ENCODE data around the gene FMN2. TPM values are rescaled to one million over a fixed set of nuclear protein-coding genes. Genes with fewer than 3 reads are reported as not detected.

The FMN2 gene
- total RNA-seq, 4 donors from 2014 or later, result 0.54 to 5.1 (median 1.2) TPM

DNA sequence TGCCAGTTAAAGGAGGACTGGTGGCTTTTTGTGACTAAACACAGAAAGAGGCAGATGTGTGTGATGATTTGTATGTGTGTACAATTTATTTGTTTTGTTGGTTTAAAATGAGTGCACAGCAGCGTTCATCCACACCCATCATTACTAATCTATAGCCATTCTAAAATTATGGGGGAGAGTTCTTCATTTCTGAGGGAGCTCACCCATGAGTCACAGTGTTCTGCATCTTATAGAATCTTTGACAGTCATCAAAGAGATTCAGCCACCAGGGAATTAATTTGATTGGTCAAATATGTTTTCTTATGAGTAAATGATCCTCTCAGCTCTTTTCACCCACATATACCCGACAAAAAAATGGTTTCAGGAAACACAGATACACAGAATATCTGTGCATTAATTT, 372.4 kb downstream of the FMN2 start:
- Histone ChIP-seq H3K4me3 (no peak overlapping the region), H3K36me3 (no peaks in the 10 kb centered on the region), H3K9me3 (no peaks in the 10 kb centered on the region), H3K4me1 (no peaks in the 10 kb centered on the region), H3K27me3 (no peaks in the 10 kb centered on the region), H3K27ac (no peak overlapping the region)
- no peak for TF ChIP-seq CTCF (IDR thresholded peaks at IDR 0.05)
- TF ChIP-seq POLR2A (IDR thresholded peaks at IDR 0.05), result no peak
- DNase-seq, result no peak

GRCh38 chr1:240465531-240465940, 373.9 kb downstream of the FMN2 start:
- Histone ChIP-seq H3K27me3 (no peaks in the 10 kb centered on the region), H3K9me3 (no peaks in the 10 kb centered on the region), H3K27ac (no peak overlapping the region), H3K36me3 (no peaks in the 10 kb centered on the region), H3K4me3 (no peak overlapping the region), H3K4me1 (no peaks in the 10 kb centered on the region)
- no peak for DNase-seq
- TF ChIP-seq POLR2A (IDR thresholded peaks at IDR 0.05) (no peak), CTCF (IDR thresholded peaks at IDR 0.05) (no peak)

DNA sequence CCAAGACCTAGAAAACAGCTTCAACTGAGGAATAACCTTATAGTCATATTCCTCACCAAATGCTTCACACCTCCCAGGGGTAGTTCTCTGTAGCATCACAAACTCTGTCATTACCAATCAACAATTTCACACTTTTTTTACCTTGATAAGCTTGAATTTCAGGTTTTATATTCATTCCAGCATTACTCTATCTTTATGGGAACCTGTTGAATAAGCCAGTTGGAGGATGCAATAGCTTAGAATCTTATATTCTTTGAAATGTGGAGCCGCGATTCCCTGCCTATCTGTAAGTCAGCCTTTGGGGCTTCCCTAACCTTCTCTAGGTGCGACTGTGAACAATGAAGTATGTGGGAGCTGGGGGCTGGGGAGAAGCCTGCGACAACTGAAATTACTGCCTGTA, 374.8 kb downstream of the FMN2 start:
- Histone ChIP-seq H3K27ac (no peak overlapping the region), H3K9me3 (no peaks in the 10 kb centered on the region), H3K4me3 (no peak overlapping the region), H3K4me1 (no peaks in the 10 kb centered on the region), H3K27me3 (no peaks in the 10 kb centered on the region), H3K36me3 (no peaks in the 10 kb centered on the region)
- no peak for TF ChIP-seq POLR2A (IDR thresholded peaks at IDR 0.05)
- no peak for TF ChIP-seq CTCF (IDR thresholded peaks at IDR 0.05)
- DNase-seq, result no peak

DNA sequence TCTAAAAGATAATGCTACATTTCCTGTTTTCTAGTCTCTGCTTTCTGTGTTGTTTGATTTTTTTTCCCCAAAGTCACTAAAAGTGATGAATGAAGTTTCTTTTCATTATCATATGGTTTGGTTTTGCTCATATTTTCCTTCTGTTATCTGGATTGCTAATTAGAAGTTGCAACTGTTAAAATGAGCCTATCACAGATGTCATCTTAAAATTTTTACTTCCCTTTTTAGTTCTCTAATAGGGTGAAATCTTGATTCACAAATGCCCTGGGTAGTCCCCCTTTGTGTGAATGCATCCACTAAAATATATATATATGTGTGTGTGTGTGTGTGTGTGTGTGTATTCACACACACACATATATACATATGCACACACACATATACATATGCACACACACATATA, 376.2 kb downstream of the FMN2 start:
- H3K4me1 ChIP-seq, result no peaks in the 10 kb centered on the region
- H3K9me3 ChIP-seq, result no peaks in the 10 kb centered on the region
- H3K36me3 ChIP-seq, result no peaks in the 10 kb centered on the region
- H3K27ac ChIP-seq, result no peak overlapping the region
- TF ChIP-seq POLR2A (IDR thresholded peaks at IDR 0.05) (no peak), CTCF (IDR thresholded peaks at IDR 0.05) (no peak)
- no peaks in the 10 kb centered on the region for H3K27me3 ChIP-seq
- no peak overlapping the region for H3K4me3 ChIP-seq
- DNase-seq, result no peak

GRCh38 chr1:240468656-240469055, 377.0 kb downstream of the FMN2 start:
- Histone ChIP-seq H3K36me3 (no peaks in the 10 kb centered on the region), H3K9me3 (no peaks in the 10 kb centered on the region), H3K4me1 (no peaks in the 10 kb centered on the region), H3K4me3 (no peak overlapping the region), H3K27ac (no peak overlapping the region), H3K27me3 (no peaks in the 10 kb centered on the region)
- DNase-seq, result no peak
- TF ChIP-seq CTCF (IDR thresholded peaks at IDR 0.05) (no peak), POLR2A (IDR thresholded peaks at IDR 0.05) (no peak)

- Histone ChIP-seq H3K27me3 (no peaks in the 10 kb centered on the region), H3K4me1 (no peaks in the 10 kb centered on the region), H3K27ac (no peak overlapping the region), H3K36me3 (no peaks in the 10 kb centered on the region), H3K9me3 (no peaks in the 10 kb centered on the region), H3K4me3 (no peak overlapping the region)
- TF ChIP-seq CTCF (IDR thresholded peaks at IDR 0.05) (no peak), POLR2A (IDR thresholded peaks at IDR 0.05) (no peak)
- DNase-seq, result no peak
Measured at GRCh38 chr1:240474133-240474614, 382.5 kb downstream of the FMN2 start.

All from Peyer's patch (tissue), 4 donors.